ENCODE measurements around the gene HDAC9. TPM values are rescaled to one million over a fixed set of nuclear protein-coding genes. Genes with fewer than 3 reads are reported as not detected.

HDAC9 gene
- total RNA-seq, 1 experiment from 2014 or later, result 7.7 TPM

- H2BK5ac ChIP-seq (ENCODE audit: insufficient read length, low read length), result no peak overlapping the region
- H3K36me3 Mint-ChIP-seq (ENCODE audit: insufficient read depth in 1 of 3, low read depth in 3 of 3), result no peaks in the 10 kb centered on the region
- H3K4me1 Mint-ChIP-seq, result no peaks in the 10 kb centered on the region
- no peak overlapping the region for H3K27ac Mint-ChIP-seq
- no peak overlapping the region for H3T11ph ChIP-seq (ENCODE audit: low read length)
- H3K79me2 ChIP-seq (ENCODE audit: insufficient read depth, low read length), result no peaks in the 10 kb centered on the region
- H3K9me3 Mint-ChIP-seq, result no peaks in the 10 kb centered on the region
- no peak overlapping the region for H2BK15ac ChIP-seq (ENCODE audit: low read depth, low read length)
- H2BK12ac ChIP-seq (ENCODE audit: insufficient read length, low read depth, low read length), result no peak overlapping the region
- no peak overlapping the region for H2AK5ac ChIP-seq (ENCODE audit: insufficient read length, low read length)
- H2BK120ac ChIP-seq (ENCODE audit: low read depth, low read length, poor library complexity, severe bottlenecking), result no peak overlapping the region
- no peak overlapping the region for H3K4ac ChIP-seq (ENCODE audit: low read depth, low read length)
- H3K9ac ChIP-seq (ENCODE audit: extremely low read depth, insufficient read length, low read length), result no peak overlapping the region
- H3K27ac ChIP-seq (ENCODE audit: insufficient read length, low read depth, low read length), result no peak overlapping the region
- H3K4me2 ChIP-seq (ENCODE audit: insufficient read depth, insufficient read length, low read length), result no peak overlapping the region
- H3K27me3 ChIP-seq (ENCODE audit: insufficient read depth, low read length), result no peaks in the 10 kb centered on the region
- H3K23ac ChIP-seq (ENCODE audit: insufficient read length, low read depth, low read length), result no peak overlapping the region
- H3K56ac ChIP-seq (ENCODE audit: insufficient read length, low read depth, low read length), result no peak overlapping the region
- DNase-seq, result no peak
- no peak overlapping the region for H3K18ac ChIP-seq (ENCODE audit: insufficient read length, low read depth, low read length)
- H3K79me1 ChIP-seq (ENCODE audit: insufficient read depth, low read depth, low read length, poor library complexity, severe bottlenecking), result no peaks in the 10 kb centered on the region
- H3K23me2 ChIP-seq (ENCODE audit: insufficient read length, low read depth, low read length, poor library complexity, severe bottlenecking), result no peaks in the 10 kb centered on the region
- no peaks in the 10 kb centered on the region for H4K20me1 ChIP-seq (ENCODE audit: control insufficient read depth, insufficient read depth, insufficient read length)
- no peak overlapping the region for H4K91ac ChIP-seq (ENCODE audit: insufficient read length, low read depth, low read length)
- H4K5ac ChIP-seq (ENCODE audit: insufficient read length, low read depth, low read length), result no peak overlapping the region
- H4K8ac ChIP-seq (replicated peaks; ENCODE audit: insufficient read length, low read depth, low read length), result no peak overlapping the region
- WGBS (ENCODE audit: extremely low coverage, insufficient read length, low lambda C conversion rate), result no CpG with 5 or more reads among the region's 5 CpGs
- no peak overlapping the region for H2AFZ ChIP-seq (ENCODE audit: low read length)
- H3K27me3 Mint-ChIP-seq (ENCODE audit: low read depth), result no peaks in the 10 kb centered on the region
- H3K14ac ChIP-seq (ENCODE audit: insufficient read depth, low read length), result no peak overlapping the region
- no peak for TF ChIP-seq CTCF (conservative IDR thresholded peaks at IDR 0.05)
- no peaks in the 10 kb centered on the region for H3K4me1 ChIP-seq (ENCODE audit: insufficient read depth, low read length)
- no peaks in the 10 kb centered on the region for H3K9me3 ChIP-seq (ENCODE audit: control insufficient read depth, low read depth, low read length)
- no peak overlapping the region for H2BK20ac ChIP-seq (ENCODE audit: low read depth, low read length, poor library complexity, severe bottlenecking)
- no peak overlapping the region for H3K4me3 Mint-ChIP-seq
Measured at GRCh38 chr7:18721429-18721828, 225.9 kb downstream of the HDAC9 start.

Data from H9 (cell line).